OCI-LY7 (cell line): ENCODE results near the gene ULK3. TPM values are rescaled to one million over a fixed set of nuclear protein-coding genes. Genes with fewer than 3 reads are reported as not detected.

Experiments used
- BruUV-seq: library from RNA; stranded (reverse); fragments of 400-500 nt; replicated peaks from 2 replicates; lab custom pipeline; 2021; lab: Mats Ljungman, UMichigan
- CTCF ChIA-PET: fragments of 300-600 bp; sonication (Branson Sonifier 250); formaldehyde crosslinking; loops from one replicate; lab custom pipeline; 2022; ENCODE audit warnings: antibody characterized with exemption; ENCODE audit not compliant: unreplicated experiment; lab: Charles Lee
- POLR2A ChIA-PET: fragments of 300-600 bp; sonication (Branson Sonifier 250); formaldehyde crosslinking; loops from one replicate; lab custom pipeline; 2022; ENCODE audit warnings: antibody characterized with exemption; lab: Charles Lee
- DNase-seq: peaks from one replicate; pipeline ENCODE4 v3.0.0-alpha.2; 2015; ENCODE audit warnings: low spot score
- H2AFZ ChIP-seq: fragments of 200-600 bp; sonication (generic), shearing (Covaris generic); 2 replicates; pipeline ENCODE4 v1.6.1; 2014; ENCODE audit warnings: mild to moderate bottlenecking, antibody characterized with exemption, low read length, moderate library complexity
- H3K27ac ChIP-seq: fragments of 200-600 bp; sonication (generic); 2 replicates; pipeline ENCODE4 v1.5.1; 2014; ENCODE audit warnings: mixed run types, low read depth, mild to moderate bottlenecking, moderate library complexity, low read length, inconsistent platforms; ENCODE audit not compliant: poor library complexity, severe bottlenecking
- H3K36me3 ChIP-seq: fragments of 200-600 bp; sonication (generic); 2 replicates; pipeline ENCODE4 v1.6.1; 2014; ENCODE audit warnings: mild to moderate bottlenecking, antibody characterized with exemption, low read length, moderate library complexity, mixed read lengths; ENCODE audit not compliant: insufficient read depth
- H3K4me1 ChIP-seq: fragments of 200-600 bp; sonication (generic); 2 replicates; pipeline ENCODE4 v1.5.1; 2014; ENCODE audit warnings: mild to moderate bottlenecking, low read length; ENCODE audit not compliant: insufficient read depth, poor library complexity, severe bottlenecking
- H3K4me2 ChIP-seq: fragments of 200-600 bp; sonication (generic); 2 replicates; pipeline ENCODE4 v1.6.1; 2014; ENCODE audit warnings: mild to moderate bottlenecking, low read length
- H3K4me3 ChIP-seq: fragments of 200-600 bp; sonication (generic); 2 replicates; pipeline ENCODE4 v1.5.1; 2014; ENCODE audit warnings: mild to moderate bottlenecking, low read depth, low read length; ENCODE audit not compliant: poor library complexity, severe bottlenecking
- H3K79me2 ChIP-seq: fragments of 200-600 bp; sonication (generic); 2 replicates; pipeline ENCODE4 v1.6.1; 2016; ENCODE audit warnings: low read depth, mild to moderate bottlenecking, low read length, moderate library complexity, mixed read lengths; ENCODE audit not compliant: insufficient read depth
- H3K9me2 ChIP-seq: fragments of 200-600 bp; sonication (generic); 2 replicates; pipeline ENCODE4 v1.6.1; 2016; ENCODE audit warnings: mild to moderate bottlenecking, low read length, mixed read lengths; ENCODE audit not compliant: insufficient read depth
- H3K9me3 ChIP-seq: fragments of 200-600 bp; sonication (generic); 2 replicates; pipeline ENCODE4 v1.6.1; 2014; ENCODE audit warnings: mild to moderate bottlenecking, mixed run types, low read length, mixed read lengths
- H4K20me1 ChIP-seq: fragments of 200-600 bp; sonication (generic); 2 replicates; pipeline ENCODE4 v1.6.1; 2014; ENCODE audit warnings: mild to moderate bottlenecking, antibody characterized with exemption, low read length, moderate library complexity, mixed read lengths; ENCODE audit not compliant: insufficient read depth
- CTCF ChIP-seq: fragments of 200-600 bp; sonication (generic); conservative IDR thresholded peaks from 2 replicates; pipeline ENCODE4 v1.5.1; 2014; ENCODE audit warnings: mild to moderate bottlenecking, antibody characterized with exemption, low read length, moderate library complexity, mixed read lengths
- EZH2phosphoT487 ChIP-seq: fragments of 200-600 bp; sonication (generic); IDR thresholded peaks from 2 replicates; pipeline ENCODE4 v1.6.1; 2018; ENCODE audit warnings: low read depth, borderline replicate concordance, mild to moderate bottlenecking, mixed run types, antibody characterized with exemption, low read length, moderate library complexity, mixed read lengths
- intact Hi-C: fragments of 100-400 bp; cut with micrococcal nuclease; formaldehyde crosslinking; loops from one replicate; pipeline ENCODE4 v1.10.0; 2022; ENCODE audit not compliant: unreplicated experiment
- total RNA-seq, 2 experiments: library from RNA; depleted of rRNA in 1 of 2; stranded (reverse); fragments of >200 nt in 1 of 2; shearing (Covaris generic) in 1 of 2; gene quantifications; 2 replicates each; pipeline ENCODE4 v1.2.3, GENCODE V29; 2014 to 2022

ULK3 gene
- total RNA-seq, 2 experiments from 2014 or later, result 31.7 to 46.4 TPM

- Histone ChIP-seq H3K36me3 (no peaks in the 10 kb centered on the region), H4K20me1 (no peaks in the 10 kb centered on the region), H3K79me2 (no peaks in the 10 kb centered on the region), H3K27ac (no peak overlapping the region), H3K9me3 (no peaks in the 10 kb centered on the region), H2AFZ (no peak overlapping the region), H3K4me3 (no peak overlapping the region), H3K9me2 (no peaks in the 10 kb centered on the region), H3K4me2 (no peak overlapping the region), H3K4me1 (peaks cover 47% of the 10 kb centered on the region)
- no peak for DNase-seq
- BruUV-seq, result no TSS peak
- TF ChIP-seq EZH2phosphoT487, result no peak
- TF ChIP-seq CTCF, result no peak
- intact Hi-C loops, result no loop called here
- POLR2A ChIA-PET, result interaction anchor here (0.6 kb wide), 1 partner anchor 46 kb away, joined by 3 read pairs; no protein-coding TSS in a partner anchor
- CTCF ChIA-PET, result no interaction called here
Observed at GRCh38 chr15:74823324-74823723, 19.6 kb downstream of the ULK3 start.

- Histone ChIP-seq H3K4me1 (peaks cover 47% of the 10 kb centered on the region), H4K20me1 (no peaks in the 10 kb centered on the region), H3K9me2 (no peaks in the 10 kb centered on the region), H3K79me2 (no peaks in the 10 kb centered on the region), H3K36me3 (no peaks in the 10 kb centered on the region), H3K9me3 (no peaks in the 10 kb centered on the region), H2AFZ (no peak overlapping the region), H3K4me3 (no peak overlapping the region), H3K27ac (no peak overlapping the region), H3K4me2 (peak overlapping the region; percentile 81; the same call in 1 of the 2 replicates)
- intact Hi-C loops, result no loop called here
- no TSS peak for BruUV-seq
- no peak for TF ChIP-seq EZH2phosphoT487
- TF ChIP-seq CTCF, result no peak
- DNase-seq, result no peak
- POLR2A ChIA-PET, result interaction anchor here (0.6 to 2.6 kb wide), 3 partner anchors 10 to 52 kb away, joined by 3 to 14 read pairs (median 3); no protein-coding TSS in a partner anchor
- CTCF ChIA-PET, result no interaction called here
Observed at GRCh38 chr15:74822233-74822632, 20.7 kb downstream of the ULK3 start.

- peak overlapping the region; percentile 6; the same call in 1 of the 2 replicates for H2AFZ ChIP-seq
- H3K4me2 ChIP-seq, result peak overlapping the region; percentile 81
- BruUV-seq, result no TSS peak
- no peaks in the 10 kb centered on the region for H4K20me1 ChIP-seq
- H3K4me3 ChIP-seq, result peak overlapping the region; percentile 58
- H3K9me2 ChIP-seq, result no peaks in the 10 kb centered on the region
- H3K36me3 ChIP-seq, result no peaks in the 10 kb centered on the region
- intact Hi-C loops, result loop anchor here (1.0 kb wide), 2 partner anchors 21 to 39 kb away; partner anchors contain the start of gene CSK
- no peak for DNase-seq
- ChIA-PET CTCF (interaction anchor here (1.1 to 1.9 kb wide), 4 partner anchors 22 to 51 kb away, joined by 3 to 9 read pairs (median 4); no protein-coding TSS in a partner anchor), POLR2A (interaction anchor here (0.5 to 2.6 kb wide), 12 partner anchors 9 to 330 kb away, joined by 3 to 14 read pairs (median 4); partner anchors contain the start of gene FAM219B)
- H3K4me1 ChIP-seq, result peaks cover 47% of the 10 kb centered on the region
- H3K79me2 ChIP-seq, result no peaks in the 10 kb centered on the region
- peak overlapping the region; percentile 79 for H3K27ac ChIP-seq
- H3K9me3 ChIP-seq, result no peaks in the 10 kb centered on the region
- no peak for TF ChIP-seq EZH2phosphoT487
- TF ChIP-seq CTCF, result no peak
Observed at GRCh38 chr15:74821790-74822158, 21.2 kb downstream of the ULK3 start.
